Muscle of back (tissue), 13 donors: ENCODE measurements around the gene PSMA4. TPM values are rescaled to one million over a fixed set of nuclear protein-coding genes. Genes with fewer than 3 reads are reported as not detected.
"Not testable (repeated sequence)": the region's sequence is repeated elsewhere in the genome, so short reads cannot be mapped to it uniquely, and the experiment has no call there.

Source experiments
- DNase-seq, 3 donors: peaks; one replicate each; pipeline versions ENCODE4 v3.0.0 to v3.0.0-alpha.2; 2013
- long read RNA-seq, 9 donors: transcript quantifications; one replicate each; lab custom pipeline, GENCODE V29; 2026
- polyA plus RNA-seq, 10 donors: library from polyadenylated mRNA; unstranded; fragments of 120-200 nt; gene quantifications; one replicate each; pipeline ENCODE4 v1.2.1, GENCODE V29; 2013; ENCODE audit not compliant: insufficient read length in 10 of 10

Gene PSMA4
- 100 to 1,000 TPM; 136 to 185 (median 164) TPM for polyA plus RNA-seq
- long read RNA-seq, donor 1, full-length matches to known transcripts = 50 of 166 reads
- long read RNA-seq, donor 1, partial matches to known transcripts = 116 of 166 reads
- long read RNA-seq, donor 1, other reads (novel, unspliced or antisense) = 0 of 166 reads
- long read RNA-seq, donor 2, full-length matches to known transcripts = 71 of 174 reads
- long read RNA-seq, donor 2, partial matches to known transcripts = 103 of 174 reads
- long read RNA-seq, donor 2, other reads (novel, unspliced or antisense) = 0 of 174 reads
- long read RNA-seq, donor 3 = 0 reads
- long read RNA-seq, donor 4, full-length matches to known transcripts = 53 of 221 reads
- long read RNA-seq, donor 4, partial matches to known transcripts = 168 of 221 reads
- long read RNA-seq, donor 4, other reads (novel, unspliced or antisense) = 0 of 221 reads
- long read RNA-seq, donor 5, full-length matches to known transcripts = 81 of 149 reads
- long read RNA-seq, donor 5, partial matches to known transcripts = 68 of 149 reads
- long read RNA-seq, donor 5, other reads (novel, unspliced or antisense) = 0 of 149 reads
- long read RNA-seq, donor 6, full-length matches to known transcripts = 73 of 257 reads
- long read RNA-seq, donor 6, partial matches to known transcripts = 184 of 257 reads
- long read RNA-seq, donor 6, other reads (novel, unspliced or antisense) = 0 of 257 reads
- long read RNA-seq, donor 7, full-length matches to known transcripts = 42 of 175 reads
- long read RNA-seq, donor 7, partial matches to known transcripts = 133 of 175 reads
- long read RNA-seq, donor 7, other reads (novel, unspliced or antisense) = 0 of 175 reads
- long read RNA-seq, donor 8, full-length matches to known transcripts = 47 of 184 reads
- long read RNA-seq, donor 8, partial matches to known transcripts = 137 of 184 reads
- long read RNA-seq, donor 8, other reads (novel, unspliced or antisense) = 0 of 184 reads
- long read RNA-seq, donor 9, full-length matches to known transcripts = 7 of 7 reads
- long read RNA-seq, donor 9, partial matches to known transcripts = 0 of 7 reads
- long read RNA-seq, donor 9, other reads (novel, unspliced or antisense) = 0 of 7 reads

DNA sequence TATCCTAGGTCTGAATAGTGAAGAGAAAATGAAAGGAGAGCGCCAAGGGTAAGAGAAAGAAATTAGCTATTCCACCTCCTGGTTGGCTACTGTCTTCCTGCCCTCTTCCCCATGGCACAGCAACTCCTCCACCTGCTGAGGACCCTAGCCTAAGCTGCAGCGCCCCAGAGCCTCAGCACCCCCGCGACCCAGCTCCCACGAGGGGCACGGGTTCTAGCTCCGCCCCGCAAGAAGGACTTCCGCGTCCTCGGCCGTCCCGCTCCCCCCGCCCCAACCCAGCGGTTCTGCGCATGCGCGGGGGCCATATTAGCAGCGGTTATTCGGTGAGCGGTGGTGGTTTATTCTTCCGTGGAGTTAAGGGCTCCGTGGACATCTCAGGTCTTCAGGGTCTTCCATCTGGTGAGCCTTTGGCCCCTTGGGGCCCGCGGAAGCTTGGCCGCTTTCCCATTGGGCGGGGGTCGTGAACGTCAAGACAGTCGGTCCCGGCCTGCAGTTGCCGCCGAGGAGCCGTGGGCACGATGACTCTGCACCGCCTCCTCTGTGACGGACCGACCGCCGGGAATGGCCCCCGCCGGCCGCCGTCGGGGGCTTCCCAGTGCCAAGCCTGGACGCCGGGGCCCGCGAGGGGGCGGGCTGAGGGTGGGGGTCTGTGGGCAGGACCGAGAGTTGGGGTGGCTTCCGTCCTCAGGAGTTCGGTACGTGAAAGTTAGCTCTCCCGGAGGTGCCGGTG is at the start of gene PSMA4:
Gene PSMA4 (plus strand): TSS at position 304 of the 730 bp plus-strand sequence. CDS start 1,484 bp downstream, outside the sequence.
- DNase-seq = peak; percentile 91 to 98 (median 94)

DNA sequence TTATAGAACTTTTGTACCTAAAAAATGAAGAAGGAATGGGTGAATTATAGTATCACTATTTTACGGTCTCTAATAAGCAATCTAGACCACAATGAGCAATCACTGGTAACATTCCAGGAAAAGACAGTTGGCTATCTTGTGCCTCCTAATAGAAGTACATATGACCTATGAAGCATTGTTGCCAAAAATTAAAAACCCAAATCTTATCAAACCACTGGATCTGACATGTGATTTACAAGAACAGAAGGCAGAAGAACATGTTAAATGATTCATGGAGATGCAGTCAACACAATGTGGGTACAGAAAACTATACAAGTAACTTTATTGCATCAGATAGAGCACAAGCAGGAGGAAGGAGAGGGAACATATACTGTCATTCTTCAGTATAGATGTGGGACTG is 47.4 kb upstream of the PSMA4 start:
- DNase-seq = peak in 1 of 3 donors; percentile 11

DNA sequence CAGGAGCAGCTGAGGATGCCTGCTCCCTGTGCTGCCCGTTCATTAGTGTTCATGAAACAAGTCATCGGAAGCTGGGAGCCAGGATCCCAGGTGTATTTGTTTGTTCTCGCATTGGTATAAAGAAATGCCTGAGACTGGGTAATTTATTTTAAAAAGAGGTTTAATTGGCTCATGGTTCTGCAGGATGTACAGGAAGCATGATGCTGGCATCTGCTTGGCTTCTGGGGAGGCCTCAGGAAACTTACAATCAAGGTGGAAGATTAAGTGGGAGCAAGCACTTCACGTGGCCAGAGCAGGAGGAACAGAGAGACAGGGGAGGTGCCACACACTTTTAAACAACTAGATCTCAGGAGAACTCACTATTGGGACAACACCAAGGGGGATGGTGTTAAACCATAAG is 38.4 kb upstream of the PSMA4 start:
- no peak for DNase-seq

DNA sequence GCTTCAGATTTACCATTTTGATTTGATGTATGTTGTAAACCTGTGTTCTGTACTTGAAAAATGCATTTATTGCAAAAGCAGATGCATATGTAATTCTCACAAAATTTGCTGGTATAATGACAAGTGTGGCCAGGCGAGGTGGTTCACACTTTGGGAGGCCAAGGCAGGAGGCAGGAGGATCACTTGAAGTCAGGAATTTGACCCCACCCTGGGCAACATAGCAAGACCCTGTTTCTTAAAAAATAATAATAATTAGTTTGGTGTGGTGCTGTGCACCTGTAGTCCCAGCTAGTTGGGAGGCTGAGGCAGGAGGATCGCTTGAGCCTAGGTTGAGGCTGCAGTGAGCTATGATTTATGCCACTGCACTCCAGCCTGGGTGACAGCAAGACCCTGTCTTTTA is 37.6 kb upstream of the PSMA4 start:
- no peak for DNase-seq

DNA sequence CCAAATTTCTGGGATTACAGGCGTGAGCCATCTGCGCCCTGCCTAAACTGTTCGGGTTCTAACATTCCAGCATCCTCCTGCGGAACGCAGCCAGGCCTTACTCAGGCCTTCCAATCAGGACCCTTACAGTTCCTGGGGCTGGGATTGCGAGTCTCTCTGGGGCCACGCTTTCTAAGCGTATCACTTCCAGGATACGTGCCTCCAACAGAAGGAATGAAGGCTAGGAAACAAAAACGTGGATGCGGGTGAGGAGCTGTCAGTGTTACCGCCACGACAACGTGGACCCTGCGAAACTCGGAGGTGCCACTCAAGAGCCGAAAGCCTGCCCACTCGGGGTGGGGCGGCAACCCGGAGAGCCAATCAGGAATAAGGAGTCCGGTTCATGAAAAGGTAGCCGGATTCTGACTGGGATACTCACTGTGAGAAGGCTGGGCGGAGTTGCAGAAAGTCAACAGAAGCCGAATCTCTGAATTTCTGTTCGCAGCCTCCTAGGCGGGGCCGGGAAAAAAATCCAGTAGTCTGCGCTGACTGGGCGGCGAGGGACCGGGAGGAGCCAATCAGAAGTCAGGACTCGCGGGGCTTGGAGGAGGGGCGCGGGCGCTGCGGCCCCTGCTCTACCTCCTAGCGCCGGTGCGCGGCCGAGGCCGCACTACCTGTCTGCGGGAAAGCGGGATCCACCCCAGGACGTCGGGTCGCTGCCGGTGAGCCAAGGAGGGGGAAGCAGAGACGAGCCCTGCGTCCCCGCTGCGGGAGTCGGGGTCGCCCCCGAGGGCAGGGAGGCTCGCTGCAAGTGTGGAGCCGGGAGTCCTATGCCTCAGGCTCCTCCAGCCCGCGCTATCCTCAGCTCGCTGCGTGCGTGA is 33.0 kb upstream of the PSMA4 start, which contains the start of gene HYKK:
Gene HYKK (plus strand): TSS at position 607 of the 860 bp plus-strand sequence. CDS start 5,512 bp downstream, outside the sequence.
- peak; percentile 95 to 98 (median 97) for DNase-seq

DNA sequence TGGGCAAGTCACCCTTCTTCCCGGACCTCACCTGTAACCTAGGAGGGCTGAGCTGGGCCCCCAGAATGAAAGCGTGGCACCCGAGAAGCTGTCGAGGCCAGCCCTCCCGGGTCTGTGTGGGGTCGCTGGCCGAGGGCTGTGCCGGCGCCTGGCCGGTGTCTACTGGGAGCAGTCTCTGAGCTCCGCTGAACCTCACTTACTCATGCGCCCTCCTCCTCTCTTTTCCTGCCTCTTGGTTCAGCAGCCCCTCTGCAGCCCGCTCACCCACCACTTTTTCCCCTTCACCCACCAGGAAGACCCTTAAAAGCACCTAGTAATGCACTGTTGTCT is 32.4 kb upstream of the PSMA4 start:
- DNase-seq = no peak

DNA sequence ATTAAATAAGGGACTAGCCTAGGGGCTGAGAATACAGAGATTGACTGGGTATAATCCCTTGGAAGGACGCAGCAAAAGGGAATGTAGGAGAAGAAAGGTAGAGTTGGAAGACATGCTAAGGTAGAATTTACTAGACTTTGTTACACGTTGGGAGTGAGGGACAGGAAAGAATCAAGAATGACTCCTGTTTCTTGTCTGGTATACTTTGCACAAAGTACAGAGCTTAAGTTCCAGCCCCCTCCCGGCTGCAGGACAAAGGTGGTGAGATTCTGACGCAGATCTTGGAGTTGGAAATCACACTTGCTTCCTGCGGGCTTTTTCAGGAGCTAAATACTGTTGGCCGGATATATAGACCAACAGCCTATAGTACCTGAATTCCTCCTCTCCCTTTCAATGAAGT is 32.0 kb upstream of the PSMA4 start:
- no peak for DNase-seq

DNA sequence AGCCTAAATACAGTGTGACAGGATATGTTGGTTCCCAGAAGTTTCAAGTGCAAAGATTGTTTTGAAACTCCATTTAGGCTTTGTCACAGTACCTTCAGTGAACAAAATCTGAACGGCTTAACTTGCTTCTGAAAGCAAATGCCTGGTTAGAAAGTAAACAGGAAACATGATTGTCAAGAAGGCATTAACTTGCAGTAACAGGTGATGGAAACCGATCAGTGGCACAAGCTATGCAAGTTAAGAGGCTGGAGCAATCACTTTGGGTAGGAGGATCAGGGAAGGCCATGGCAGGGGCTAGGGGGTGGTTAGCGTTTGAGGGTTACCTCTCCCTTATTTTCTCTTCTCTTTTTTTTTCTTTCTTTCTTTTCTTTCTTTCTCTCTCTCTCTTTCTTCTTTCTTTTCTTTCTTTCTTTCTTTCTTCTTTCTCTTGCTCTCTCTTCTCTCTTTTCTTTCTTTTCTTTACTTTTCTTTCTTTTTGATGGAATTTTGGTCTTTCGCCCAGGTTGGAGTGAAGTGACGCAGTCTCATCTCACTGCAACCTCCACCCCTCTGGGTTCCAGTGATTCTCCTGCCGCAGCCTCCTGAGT is 30.4 kb upstream of the PSMA4 start:
- no peak for DNase-seq

DNA sequence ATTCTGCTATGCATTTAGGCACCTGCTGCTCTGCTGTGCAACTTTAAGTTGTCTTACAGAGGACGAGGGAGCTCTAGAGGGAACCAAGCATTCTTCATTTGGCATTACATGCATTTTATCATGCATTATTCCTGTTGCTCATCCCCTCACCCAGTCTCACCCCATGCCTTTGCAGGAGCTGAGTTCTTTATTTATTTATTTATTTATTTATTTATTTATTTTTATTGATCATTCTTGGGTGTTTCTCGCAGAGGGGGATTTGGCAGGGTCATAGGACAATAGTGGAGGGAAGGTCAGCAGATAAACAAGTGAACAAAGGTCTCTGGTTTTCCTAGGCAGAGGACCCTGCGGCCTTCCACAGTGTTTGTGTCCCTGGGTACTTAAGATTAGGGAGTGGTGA is 20.2 kb upstream of the PSMA4 start:
- DNase-seq = not testable (repeated sequence)

DNA sequence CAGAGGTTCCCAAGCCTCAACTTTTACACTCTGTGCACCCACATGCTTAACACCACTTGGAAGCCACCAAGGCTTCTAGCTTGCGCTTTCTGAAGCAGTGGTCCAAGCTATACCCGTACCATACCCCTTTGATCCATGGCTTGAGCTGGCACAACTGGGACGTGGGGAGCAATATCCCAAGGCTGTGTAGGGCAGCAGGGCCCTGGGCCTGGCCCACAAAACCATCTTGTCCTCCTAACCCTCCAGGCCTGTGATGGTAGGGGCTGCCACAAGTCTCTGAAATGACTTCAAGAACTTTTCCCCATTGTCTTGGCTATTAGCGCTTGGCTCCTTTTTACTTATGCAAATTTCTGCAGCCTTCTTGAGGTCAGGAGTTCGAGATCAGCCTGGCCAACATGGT is 16.0 kb upstream of the PSMA4 start:
- no peak for DNase-seq

DNA sequence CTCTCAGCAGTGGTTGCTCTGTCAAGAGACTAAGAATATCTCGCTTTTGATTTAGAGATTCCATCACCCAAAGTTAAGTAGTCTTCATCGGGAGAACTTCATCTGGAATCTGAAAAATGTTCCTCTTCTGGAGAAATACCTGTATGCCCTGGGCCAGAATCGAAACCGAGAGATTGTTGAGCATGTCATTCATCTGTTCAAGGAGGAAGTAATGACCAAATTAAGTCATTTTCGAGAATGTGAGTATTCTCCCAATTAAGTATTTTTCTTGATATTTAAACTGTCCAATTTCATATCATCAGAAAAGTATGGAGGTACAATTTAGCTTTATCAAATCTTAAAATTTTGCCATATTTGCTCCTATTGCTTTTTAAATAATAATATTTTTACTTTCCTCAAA is 12.9 kb upstream of the PSMA4 start:
- no peak for DNase-seq

DNA sequence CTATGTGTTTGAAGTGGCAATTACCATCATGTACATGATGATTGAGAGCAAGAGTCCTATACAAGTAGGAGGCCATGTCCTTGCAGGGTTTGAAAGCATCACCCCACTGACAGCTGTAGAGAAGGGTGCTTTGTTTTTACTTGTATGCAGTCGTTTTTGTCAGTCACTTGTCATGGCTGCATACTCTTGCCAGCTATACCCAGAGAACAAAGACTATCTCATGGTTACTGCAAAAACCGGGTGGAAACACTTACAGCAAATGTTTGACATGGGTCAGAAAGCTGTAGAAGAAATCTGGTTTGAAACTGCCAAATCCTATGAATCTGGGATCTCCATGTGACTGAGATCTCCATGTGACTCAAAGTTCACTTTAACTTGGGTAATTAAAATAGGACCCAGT is 6.9 kb upstream of the PSMA4 start:
- DNase-seq = no peak

DNA sequence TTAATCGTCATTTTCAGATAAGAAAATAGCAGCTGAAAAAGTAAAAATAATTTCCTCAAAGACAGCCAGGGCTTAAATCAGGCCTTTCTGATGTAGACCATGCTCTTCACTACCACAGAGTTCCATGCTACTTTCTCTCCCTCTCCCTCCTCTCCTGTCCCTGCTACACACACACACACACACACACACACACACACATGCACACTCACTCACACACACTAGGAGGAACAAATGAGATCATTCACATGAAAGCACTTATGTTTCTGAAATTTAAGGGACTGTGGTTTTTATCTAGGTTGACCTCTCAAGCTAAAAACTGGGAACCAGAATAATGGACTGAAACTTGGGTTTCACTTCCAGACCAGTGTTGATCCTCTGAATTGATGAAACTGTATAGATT is 4.1 kb upstream of the PSMA4 start:
- DNase-seq = peak in 1 of 3 donors; percentile 9

DNA sequence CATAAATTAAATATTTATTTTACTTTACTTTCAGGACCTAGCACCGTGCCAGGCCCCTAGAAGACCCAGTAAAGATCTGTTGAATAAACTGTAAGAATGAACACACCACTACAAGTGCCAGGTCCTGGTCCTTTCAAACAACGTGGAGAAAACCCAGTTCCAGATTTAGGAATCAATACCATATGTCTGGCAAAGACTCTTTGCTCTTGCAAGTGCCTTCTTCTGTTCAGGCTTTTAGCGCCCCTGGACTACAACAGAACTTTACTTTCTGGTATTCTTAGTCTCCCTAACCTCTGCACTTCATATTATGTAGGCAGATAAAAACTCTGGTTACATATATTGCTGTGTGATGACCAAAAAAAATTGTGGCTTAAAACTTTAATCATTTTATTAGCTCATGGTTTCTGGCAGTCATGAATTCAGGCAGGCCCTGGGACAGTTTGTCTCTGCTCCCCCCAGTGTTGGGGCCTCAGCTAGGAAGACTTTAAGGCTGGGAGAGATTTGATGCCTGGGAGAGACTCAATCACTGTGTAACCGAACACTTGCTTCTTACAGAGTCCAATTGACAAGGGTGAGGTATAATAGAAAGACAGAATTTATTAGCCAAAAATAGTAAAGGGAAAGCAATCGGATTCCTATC is 2.9 kb upstream of the PSMA4 start:
- DNase-seq = peak; percentile 27 to 68 (median 58)

DNA sequence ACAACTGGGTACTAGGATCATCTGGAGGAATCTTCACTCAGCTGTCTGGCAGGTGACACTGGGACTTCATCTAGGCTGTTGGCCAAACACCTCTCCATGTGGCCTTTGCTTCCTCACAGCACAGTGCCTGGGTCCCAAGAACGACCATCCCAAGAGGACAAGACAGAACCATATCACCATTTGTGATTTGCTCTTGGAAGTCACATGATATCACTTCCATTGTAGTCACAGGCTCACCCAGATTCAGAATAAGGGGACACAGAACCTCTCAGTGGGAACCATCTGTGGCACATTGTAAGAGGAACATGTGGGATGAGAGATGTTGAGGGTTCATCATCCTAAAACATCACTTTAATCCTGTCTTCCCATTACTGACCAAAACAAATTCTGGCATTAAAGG is 1.9 kb upstream of the PSMA4 start:
- DNase-seq = peak in 1 of 3 donors; percentile 4

DNA sequence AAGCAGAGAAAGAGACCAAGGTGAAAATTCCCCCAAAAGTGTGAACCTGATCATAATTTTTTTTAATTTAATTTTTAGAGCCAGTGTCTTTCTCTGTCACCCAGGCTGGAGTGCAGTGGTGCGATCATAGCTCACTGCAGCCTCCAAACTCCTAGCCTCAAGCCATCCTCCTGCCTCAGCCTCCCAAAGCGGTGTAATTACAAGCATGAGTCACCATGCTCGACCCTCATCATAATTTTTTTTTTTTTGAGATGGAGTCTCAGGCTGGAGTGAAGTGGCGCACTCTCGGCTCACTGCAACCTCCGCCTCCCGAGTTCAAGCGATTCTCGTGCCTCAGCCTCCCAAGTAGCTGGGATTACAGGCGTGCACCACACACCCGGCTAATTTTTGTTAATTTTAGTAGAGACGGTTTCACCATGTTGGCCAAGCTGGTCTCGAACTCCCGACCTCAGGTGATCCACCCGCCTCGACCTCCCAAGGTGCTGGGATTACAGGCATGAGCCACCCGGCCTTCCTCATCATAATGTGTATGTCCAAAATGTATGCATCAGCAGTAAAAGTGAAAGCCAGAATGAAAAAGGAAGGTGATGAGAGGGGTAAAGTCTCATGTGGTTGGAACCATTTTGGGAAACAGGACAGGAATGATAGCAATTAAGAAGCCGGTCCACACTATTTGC is 642 bp upstream of the PSMA4 start:
- not testable (repeated sequence) for DNase-seq

DNA sequence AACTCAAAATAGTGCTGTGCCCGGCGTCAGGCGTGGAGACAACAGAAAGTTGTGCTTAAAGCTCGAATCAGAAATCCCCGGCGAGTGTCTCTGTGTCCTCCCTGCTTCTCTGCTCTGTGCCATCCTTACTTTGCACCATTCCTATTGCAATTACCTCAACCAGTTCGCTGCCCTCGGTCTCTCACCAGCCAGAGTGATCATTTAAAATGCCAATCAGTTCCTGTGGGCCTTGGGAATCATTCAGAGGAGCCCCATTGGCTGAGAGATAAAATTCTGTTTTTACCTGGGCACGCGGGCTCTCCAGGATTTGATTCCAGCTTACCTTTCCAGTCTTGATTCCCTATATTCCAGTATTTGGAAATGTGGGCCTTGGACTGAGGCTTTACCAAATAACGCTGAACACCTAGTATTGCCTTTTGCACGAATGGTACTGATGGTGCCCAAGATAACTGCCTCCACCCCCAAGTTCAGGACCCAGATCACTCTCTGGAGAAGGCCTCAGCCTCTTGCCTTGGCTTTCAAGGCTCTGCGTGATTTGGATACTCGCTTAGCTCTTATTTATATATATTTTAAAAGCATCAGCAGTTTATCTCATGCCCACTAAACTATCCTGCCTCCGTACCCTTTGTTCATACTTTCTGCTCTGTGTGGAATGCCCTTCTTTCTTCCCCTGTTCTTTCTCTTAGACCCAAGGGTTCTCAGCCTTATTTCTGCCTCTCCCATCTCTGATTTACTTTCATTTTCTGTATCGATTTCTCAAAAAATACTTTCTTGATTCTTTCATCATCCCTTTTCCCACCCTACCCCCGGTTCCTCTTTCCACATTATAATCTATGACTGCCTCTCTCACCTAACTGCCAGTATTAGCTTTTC is 863 bp downstream of the PSMA4 start:
- no peak for DNase-seq

DNA sequence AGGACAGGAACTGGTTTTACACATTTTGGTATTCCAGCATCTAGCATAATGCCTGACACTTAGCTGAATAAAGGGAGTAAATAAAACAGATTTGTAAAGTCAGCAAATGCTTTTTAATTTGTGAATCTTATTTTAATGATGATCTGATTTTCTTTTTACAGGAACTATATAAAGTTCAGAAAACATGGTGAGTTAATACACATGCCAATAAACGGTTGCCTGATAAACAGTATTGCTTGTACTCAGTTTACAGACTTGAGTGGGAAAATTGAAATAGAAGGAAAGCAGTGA is 1.4 kb downstream of the PSMA4 start:
- no peak for DNase-seq
